CD1c-positive myeloid dendritic cell (primary cell): Measurements from ENCODE around the gene NPIPB6.

Experiments used
- DNase-seq: peaks from one replicate; pipeline ENCODE4 v3.0.0-alpha.2; 2016; ENCODE audit errors: extremely low spot score

NPIPB6 gene

GRCh38 chr16:28324235-28324886 lies 38.9 kb downstream of the NPIPB6 start:
- DNase-seq = no peak

- peak; percentile 41 for DNase-seq
Observed at GRCh38 chr16:28321700-28322411, 41.5 kb downstream of the NPIPB6 start.

- DNase-seq = no peak
Observed at GRCh38 chr16:28320741-28321140, 42.6 kb downstream of the NPIPB6 start.

GRCh38 chr16:28320023-28320561 lies 43.2 kb downstream of the NPIPB6 start:
- no peak for DNase-seq

GRCh38 chr16:28319476-28320022 lies 43.8 kb downstream of the NPIPB6 start:
- DNase-seq = no peak

- DNase-seq = no peak
Observed at GRCh38 chr16:28318042-28318744, 45.1 kb downstream of the NPIPB6 start.

GRCh38 chr16:28317040-28317880 lies 46.0 kb downstream of the NPIPB6 start:
- DNase-seq = peak; percentile 76

GRCh38 chr16:28316054-28316453 lies 47.3 kb downstream of the NPIPB6 start:
- DNase-seq = no peak

GRCh38 chr16:28313587-28313986 lies 49.7 kb downstream of the NPIPB6 start:
- DNase-seq = no peak

GRCh38 chr16:28312327-28312726 lies 51.0 kb downstream of the NPIPB6 start:
- DNase-seq = no peak

- DNase-seq = no peak
Observed at GRCh38 chr16:28311913-28312312, 51.4 kb downstream of the NPIPB6 start.

GRCh38 chr16:28311413-28311812 lies 51.9 kb downstream of the NPIPB6 start:
- DNase-seq = no peak

- DNase-seq = no peak
Observed at GRCh38 chr16:28310796-28311195, 52.5 kb downstream of the NPIPB6 start.

- peak; percentile 60 for DNase-seq
Observed at GRCh38 chr16:28309811-28310311, 53.4 kb downstream of the NPIPB6 start.

GRCh38 chr16:28308794-28309584 lies 54.3 kb downstream of the NPIPB6 start:
- DNase-seq = no peak

- DNase-seq = no peak
Observed at GRCh38 chr16:28307936-28308335, 55.4 kb downstream of the NPIPB6 start.

GRCh38 chr16:28304214-28304613 lies 59.1 kb downstream of the NPIPB6 start:
- DNase-seq = no peak

GRCh38 chr16:28303132-28303531 lies 60.2 kb downstream of the NPIPB6 start:
- DNase-seq = no peak

- DNase-seq = no peak
Observed at GRCh38 chr16:28301620-28302019, 61.7 kb downstream of the NPIPB6 start.

GRCh38 chr16:28301154-28301553 lies 62.2 kb downstream of the NPIPB6 start:
- no peak for DNase-seq
